ENCODE measurements around the gene SYNC. TPM values are rescaled to one million over a fixed set of nuclear protein-coding genes. Genes with fewer than 3 reads are reported as not detected.
"Not testable (repeated sequence)": the region's sequence is repeated elsewhere in the genome, so short reads cannot be mapped to it uniquely, and the experiment has no call there.

The SYNC gene
- total and polyA plus RNA-seq, 5 donors: 14.1 to 33.6 (median 20.2) TPM

- Histone ChIP-seq H3K4me3 (ENCODE audit: low read length) (no peak overlapping the region), H3K27ac (ENCODE audit: low read length) (no peak overlapping the region), H3K9me3 (ENCODE audit: control insufficient read depth, low read length) (no peaks in the 10 kb centered on the region), H3K4me1 (ENCODE audit: control insufficient read depth, insufficient read depth, low read length) (no peaks in the 10 kb centered on the region), H3K27me3 (ENCODE audit: control insufficient read depth, insufficient read depth) (no peaks in the 10 kb centered on the region)
- DNase-seq (no peak), ATAC-seq (no peak)
- 39% methylated on average over 1 of the region's 1 CpG for WGBS
- intact Hi-C loops (cut with DNase I): no loop called here
Observed at GRCh38 chr1:32665915-32666314, 36.7 kb downstream of the SYNC start.

- 98% methylated on average over 1 of the region's 1 CpG for WGBS
- no peak for DNase-seq
- no peaks in the 10 kb centered on the region for H3K9me3 ChIP-seq (ENCODE audit: control insufficient read depth, low read length)
- no peak overlapping the region for H3K27ac ChIP-seq (ENCODE audit: low read length)
- intact Hi-C loops (cut with DNase I): no loop called here
- H3K27me3 ChIP-seq (ENCODE audit: control insufficient read depth, insufficient read depth): no peaks in the 10 kb centered on the region
- H3K4me3 ChIP-seq (ENCODE audit: low read length): no peak overlapping the region
- H3K4me1 ChIP-seq (ENCODE audit: control insufficient read depth, insufficient read depth, low read length): no peaks in the 10 kb centered on the region
- no peak for ATAC-seq
Observed at GRCh38 chr1:32659581-32659980, 43.0 kb downstream of the SYNC start.

- ATAC-seq (no peak), DNase-seq (no peak)
- Histone ChIP-seq H3K27me3 (ENCODE audit: control insufficient read depth, insufficient read depth) (no peaks in the 10 kb centered on the region), H3K4me1 (ENCODE audit: control insufficient read depth, insufficient read depth, low read length) (peaks cover 2% of the 10 kb centered on the region), H3K9me3 (ENCODE audit: control insufficient read depth, low read length) (no peaks in the 10 kb centered on the region), H3K4me3 (ENCODE audit: low read length) (peak overlapping the region; percentile 58), H3K27ac (ENCODE audit: low read length) (no peak overlapping the region)
- WGBS: 89% methylated on average over 16 of the region's 16 CpGs
- intact Hi-C loops (cut with DNase I): no loop called here
Observed at GRCh38 chr1:32652244-32652962, 50.2 kb downstream of the SYNC start.

GRCh38 chr1:32651461-32652073 is 51.0 kb downstream of the SYNC start:
- ATAC-seq: peak; percentile 13 to 28
- H3K9me3 ChIP-seq (ENCODE audit: control insufficient read depth, low read length): no peaks in the 10 kb centered on the region
- H3K27me3 ChIP-seq (ENCODE audit: control insufficient read depth, insufficient read depth): no peaks in the 10 kb centered on the region
- H3K4me1 ChIP-seq (ENCODE audit: control insufficient read depth, insufficient read depth, low read length): peaks cover 2% of the 10 kb centered on the region
- peak overlapping the region; percentile 58 for H3K4me3 ChIP-seq (ENCODE audit: low read length)
- intact Hi-C loops (cut with DNase I): no loop called here
- WGBS: under 1% methylated on average over 43 of the region's 43 CpGs
- no peak for DNase-seq
- H3K27ac ChIP-seq (ENCODE audit: low read length): peak overlapping the region; percentile 88

DNA sequence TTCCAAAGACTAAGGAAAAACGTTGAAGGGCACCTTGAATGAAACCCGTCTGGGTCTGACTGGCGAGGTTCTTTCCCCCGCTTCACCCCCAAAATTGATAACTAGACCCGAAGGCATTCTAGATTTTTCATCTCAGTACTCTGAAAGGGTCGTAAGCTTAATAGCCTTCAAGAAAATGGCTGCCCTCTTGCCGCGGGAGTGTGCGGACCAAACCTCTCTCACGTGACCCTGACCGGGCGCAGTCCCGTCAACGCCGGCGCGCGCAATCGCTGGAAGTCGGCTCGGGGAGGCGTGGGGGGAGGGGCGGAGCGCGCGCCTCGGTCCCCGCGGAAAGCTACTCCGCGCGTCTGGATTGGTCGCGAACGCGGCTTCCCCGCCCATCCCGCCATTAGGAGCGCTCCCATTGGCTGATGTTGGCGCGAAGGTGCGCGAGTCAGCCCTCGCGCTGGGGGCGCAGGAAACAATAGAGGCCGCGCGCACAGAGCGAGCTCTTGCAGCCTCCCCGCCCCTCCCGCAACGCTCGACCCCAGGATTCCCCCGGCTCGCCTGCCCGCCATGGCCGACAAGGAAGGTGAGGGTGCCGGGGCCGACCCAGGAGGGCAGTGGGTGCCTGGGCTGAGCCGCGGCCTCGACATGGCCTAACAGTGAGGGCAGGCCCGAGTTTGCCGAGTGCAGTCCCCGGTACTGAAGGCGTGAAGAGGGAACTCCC is 51.7 kb downstream of the SYNC start, which contains the start of gene RBBP4:
Gene RBBP4 (plus strand): TSS at position 457 of the 709 bp plus-strand sequence. CDS start 99 bp downstream, at position 556.
- Histone ChIP-seq H3K4me3 (ENCODE audit: low read length) (peak within 1 kb of the TSS; percentile 97), H3K9me3 (ENCODE audit: control insufficient read depth, low read length) (no peaks in the 10 kb centered on the region), H3K4me1 (ENCODE audit: control insufficient read depth, insufficient read depth, low read length) (peaks cover 2% of the 10 kb centered on the region), H3K27ac (ENCODE audit: low read length) (peak within 1 kb of the TSS; percentile 99), H3K27me3 (ENCODE audit: control insufficient read depth, insufficient read depth) (no peaks in the 10 kb centered on the region)
- peak; percentile 99 for DNase-seq
- under 1% methylated on average over 67 of the region's 67 CpGs for WGBS
- intact Hi-C loops (cut with DNase I): no loop called here
- peak; percentile 98 for ATAC-seq

DNA sequence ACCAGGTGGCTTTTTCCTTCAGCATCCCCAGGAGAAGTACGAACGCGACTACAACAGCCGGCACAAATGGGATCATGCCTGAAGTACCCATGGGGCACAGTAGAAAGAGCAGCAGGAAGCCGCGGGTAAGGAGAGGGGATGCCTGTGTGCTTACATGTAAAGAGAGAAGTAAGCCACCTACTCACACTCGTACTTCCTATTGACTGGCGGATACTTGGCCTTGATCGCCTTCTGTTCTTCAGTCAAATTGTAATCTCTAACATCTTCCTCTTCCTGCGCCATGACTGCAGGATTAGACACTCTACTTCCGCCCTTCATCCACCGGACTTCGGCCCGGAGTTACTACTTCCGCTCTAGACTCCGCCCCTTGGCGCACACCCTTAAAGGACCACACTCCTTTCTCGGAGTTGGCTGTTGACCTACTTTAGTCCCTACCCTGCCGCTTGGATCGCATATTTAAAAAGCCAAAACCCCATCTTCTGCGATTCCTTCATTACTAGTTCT is 52.3 kb downstream of the SYNC start, which contains the start of gene ZBTB8OS:
Gene ZBTB8OS (minus strand): TSS at position 303 of the 504 bp plus-strand sequence. CDS start 21 bp downstream, at position 282.
- Histone ChIP-seq H3K9me3 (ENCODE audit: control insufficient read depth, low read length) (no peaks in the 10 kb centered on the region), H3K27ac (ENCODE audit: low read length) (peak within 1 kb of the TSS; percentile 99), H3K4me1 (ENCODE audit: control insufficient read depth, insufficient read depth, low read length) (peaks cover 2% of the 10 kb centered on the region), H3K27me3 (ENCODE audit: control insufficient read depth, insufficient read depth) (no peaks in the 10 kb centered on the region), H3K4me3 (ENCODE audit: low read length) (peak within 1 kb of the TSS; percentile 97)
- intact Hi-C loops (cut with DNase I): no loop called here
- DNase-seq (peak; percentile 93 to 96 (median 95)), ATAC-seq (peak; percentile 94)
- WGBS: under 1% methylated on average over 21 of the region's 21 CpGs

GRCh38 chr1:32647308-32648134 is 55.0 kb downstream of the SYNC start:
- Histone ChIP-seq H3K9me3 (ENCODE audit: control insufficient read depth, low read length) (no peaks in the 10 kb centered on the region), H3K27ac (ENCODE audit: low read length) (no peak overlapping the region), H3K4me1 (ENCODE audit: control insufficient read depth, insufficient read depth, low read length) (peaks cover 3% of the 10 kb centered on the region), H3K4me3 (ENCODE audit: low read length) (no peak overlapping the region), H3K27me3 (ENCODE audit: control insufficient read depth, insufficient read depth) (no peaks in the 10 kb centered on the region)
- WGBS: 75% methylated on average over 6 of the region's 6 CpGs
- no peak for DNase-seq
- intact Hi-C loops (cut with DNase I): no loop called here
- no peak for ATAC-seq

GRCh38 chr1:32644426-32644825 is 58.1 kb downstream of the SYNC start:
- H3K27ac ChIP-seq (ENCODE audit: low read length): no peak overlapping the region
- no peak overlapping the region for H3K4me3 ChIP-seq (ENCODE audit: low read length)
- no peaks in the 10 kb centered on the region for H3K9me3 ChIP-seq (ENCODE audit: control insufficient read depth, low read length)
- no peak for ATAC-seq
- H3K4me1 ChIP-seq (ENCODE audit: control insufficient read depth, insufficient read depth, low read length): peaks cover 3% of the 10 kb centered on the region
- WGBS: 84% methylated on average over 4 of the region's 4 CpGs
- no peaks in the 10 kb centered on the region for H3K27me3 ChIP-seq (ENCODE audit: control insufficient read depth, insufficient read depth)
- DNase-seq: no peak
- intact Hi-C loops (cut with DNase I): no loop called here

GRCh38 chr1:32642292-32642827 is 60.2 kb downstream of the SYNC start:
- ATAC-seq; H3K4me3 ChIP-seq (ENCODE audit: low read length); H3K4me1 ChIP-seq (ENCODE audit: control insufficient read depth, insufficient read depth, low read length); intact Hi-C loops (cut with DNase I); DNase-seq; H3K9me3 ChIP-seq (ENCODE audit: control insufficient read depth, low read length); H3K27me3 ChIP-seq (ENCODE audit: control insufficient read depth, insufficient read depth); H3K27ac ChIP-seq (ENCODE audit: low read length): not testable (repeated sequence)
- WGBS: 78% methylated on average over 8 of the region's 8 CpGs

GRCh38 chr1:32639489-32640075 is 63.0 kb downstream of the SYNC start:
- H3K4me3 ChIP-seq (ENCODE audit: low read length): no peak overlapping the region
- 83% methylated on average over 1 of the region's 1 CpG for WGBS
- no peak for DNase-seq
- H3K4me1 ChIP-seq (ENCODE audit: control insufficient read depth, insufficient read depth, low read length): peaks cover 1% of the 10 kb centered on the region
- H3K27me3 ChIP-seq (ENCODE audit: control insufficient read depth, insufficient read depth): no peaks in the 10 kb centered on the region
- H3K9me3 ChIP-seq (ENCODE audit: control insufficient read depth, low read length): no peaks in the 10 kb centered on the region
- no peak overlapping the region for H3K27ac ChIP-seq (ENCODE audit: low read length)
- ATAC-seq: no peak
- intact Hi-C loops (cut with DNase I): no loop called here
